GM23338 (cell line): ENCODE measurements around the gene MCM3AP. TPM values are rescaled to one million over a fixed set of nuclear protein-coding genes. Genes with fewer than 3 reads are reported as not detected.

Experiments
- ATAC-seq: fragments of 200-7000 bp; cut with Tn5 transposase; 3 replicates; pipeline ENCODE4 v1.9.1; 2020
- DNase-seq: peaks from one replicate; pipeline ENCODE4 v3.0.0-alpha.2; 2015; ENCODE audit warnings: low spot score
- H2AFZ ChIP-seq: fragments of 200-600 bp; sonication (generic); 2 replicates; pipeline ENCODE4 v1.8.0; 2016; ENCODE audit warnings: antibody characterized with exemption, mild to moderate bottlenecking, moderate library complexity
- H3F3A ChIP-seq: fragments of 200-600 bp; sonication (generic); replicated peaks from 2 replicates; pipeline ENCODE4 v1.8.0; 2017; ENCODE audit warnings: antibody characterized with exemption, mixed run types, low read depth
- H3K27ac ChIP-seq: fragments of 200-600 bp; sonication (generic); 2 replicates; pipeline ENCODE4 v1.6.1; 2016; ENCODE audit warnings: low read depth
- H3K27me3 ChIP-seq: fragments of 200-600 bp; sonication (generic); 2 replicates; pipeline ENCODE4 v1.8.0; 2016; ENCODE audit warnings: mild to moderate bottlenecking, mixed run types, moderate library complexity; ENCODE audit not compliant: insufficient read depth
- H3K36me3 ChIP-seq: fragments of 200-600 bp; sonication (generic); 2 replicates; pipeline ENCODE4 v1.8.0; 2016; ENCODE audit warnings: mild to moderate bottlenecking; ENCODE audit not compliant: insufficient read depth
- H3K4me1 ChIP-seq: fragments of 200-600 bp; sonication (generic); 2 replicates; pipeline ENCODE4 v1.8.0; 2016; ENCODE audit warnings: mild to moderate bottlenecking, moderate library complexity; ENCODE audit not compliant: insufficient read depth
- H3K4me2 ChIP-seq: fragments of 200-600 bp; sonication (generic); 2 replicates; pipeline ENCODE4 v1.7.1; 2017; ENCODE audit warnings: mixed run types
- H3K4me3 ChIP-seq: fragments of 200-600 bp; sonication (generic); 2 replicates; pipeline ENCODE4 v1.6.1; 2016; ENCODE audit warnings: mixed run types
- H3K79me2 ChIP-seq: fragments of 200-600 bp; sonication (generic); replicated peaks from 2 replicates; pipeline ENCODE4 v1.8.0; 2017; ENCODE audit warnings: mild to moderate bottlenecking; ENCODE audit not compliant: insufficient read depth
- H3K9me2 ChIP-seq: fragments of 200-600 bp; sonication (generic); 2 replicates; pipeline ENCODE4 v1.8.0; 2017; ENCODE audit not compliant: insufficient read depth
- H4K20me1 ChIP-seq: fragments of 200-600 bp; sonication (generic); replicated peaks from 2 replicates; pipeline ENCODE4 v1.8.0; 2017; ENCODE audit warnings: mild to moderate bottlenecking; ENCODE audit not compliant: insufficient read depth
- H3K27ac Mint-ChIP-seq: 2 replicates; pipeline ENCODE4 v1.8.0; 2020; ENCODE audit warnings: inconsistent platforms, mild to moderate bottlenecking, moderate library complexity, mixed read lengths
- H3K27me3 Mint-ChIP-seq: 3 replicates; pipeline ENCODE4 v1.8.0; 2022; ENCODE audit warnings: low read depth, mild to moderate bottlenecking, moderate library complexity, mixed read lengths, inconsistent platforms; ENCODE audit not compliant: insufficient read depth, poor library complexity
- H3K36me3 Mint-ChIP-seq: 3 replicates; pipeline ENCODE4 v1.8.0; 2021; ENCODE audit warnings: low read depth, mild to moderate bottlenecking, inconsistent platforms, moderate library complexity, mixed read lengths
- H3K4me1 Mint-ChIP-seq: 3 replicates; pipeline ENCODE4 v1.8.0; 2020; ENCODE audit warnings: mild to moderate bottlenecking, inconsistent platforms, mixed read lengths
- H3K4me3 Mint-ChIP-seq: 3 replicates; pipeline ENCODE4 v1.8.0; 2021; ENCODE audit warnings: moderate library complexity, mild to moderate bottlenecking, inconsistent platforms, mixed read lengths
- H3K9me3 Mint-ChIP-seq: 3 replicates; pipeline ENCODE4 v1.8.0; 2020; ENCODE audit warnings: moderate library complexity, mild to moderate bottlenecking, inconsistent platforms, mixed read lengths
- CREB1 ChIP-seq: fragments of 250-450 bp; sonication (Bioruptor Pico); IDR thresholded peaks from 2 replicates; pipeline ENCODE4 v1.5.0; 2020; ENCODE audit warnings: low read depth, mild to moderate bottlenecking, moderate library complexity
- CTCF ChIP-seq, 2 experiments: fragments of 200-600 bp in 1 of 2; sonication (generic) in 1 of 2; conservative IDR thresholded peaks; 2 replicates each; pipeline versions ENCODE4 v1.5.1 to v1.6.1; 2016 to 2017; ENCODE audit warnings: antibody characterized with exemption in 2 of 2, low read depth in 2 of 2, mild to moderate bottlenecking in 2 of 2, moderate library complexity in 1 of 2
- ETS1 ChIP-seq: IDR thresholded peaks from 2 replicates; pipeline ENCODE4 v1.6.1; 2016; ENCODE audit warnings: antibody characterized with exemption
- EZH2 ChIP-seq: fragments of 200-600 bp; sonication (generic); IDR thresholded peaks from one replicate; pipeline ENCODE4 v1.8.0; 2017; ENCODE audit warnings: antibody characterized with exemption, mild to moderate bottlenecking, low read depth; ENCODE audit not compliant: unreplicated experiment
- JUNB ChIP-seq: IDR thresholded peaks from one replicate; pipeline ENCODE4 v1.6.1; 2016; ENCODE audit warnings: antibody characterized with exemption; ENCODE audit not compliant: unreplicated experiment
- NANOG ChIP-seq: IDR thresholded peaks from 2 replicates; pipeline ENCODE4 v1.6.1; 2016; ENCODE audit warnings: antibody characterized with exemption, borderline replicate concordance
- POLR2AphosphoS5 ChIP-seq: IDR thresholded peaks from 2 replicates; pipeline ENCODE4 v1.6.1; 2016; ENCODE audit warnings: antibody characterized with exemption, low read depth
- REST ChIP-seq: IDR thresholded peaks from one replicate; pipeline ENCODE4 v1.6.1; 2018; ENCODE audit warnings: antibody characterized with exemption; ENCODE audit not compliant: unreplicated experiment
- STAT1 ChIP-seq: IDR thresholded peaks from one replicate; pipeline ENCODE4 v1.6.1; 2016; ENCODE audit warnings: antibody characterized with exemption; ENCODE audit not compliant: unreplicated experiment
- ZNF114 ChIP-seq: fragments of 250-450 bp; sonication (Bioruptor Pico); IDR thresholded peaks from 2 replicates; pipeline ENCODE4 v1.5.0; 2020; ENCODE audit warnings: mild to moderate bottlenecking, moderate library complexity
- polyA plus RNA-seq: library from polyadenylated mRNA; unstranded; fragments of >200 nt; fragmentation: Nextera tagmentation; extraction: Ambion mirVana; gene quantifications from 2 replicates; pipeline ENCODE4 v1.2.1, GENCODE V29; 2016
- total RNA-seq: library from RNA; depleted of rRNA; stranded (reverse); fragments of >200 nt; shearing (Covaris generic); gene quantifications from 2 replicates; pipeline ENCODE4 v1.2.3, GENCODE V29; 2014

MCM3AP gene
- total and polyA plus RNA-seq, 2 experiments from 2014 or later, result 39.2 to 123 TPM

GRCh38 chr21:46317710-46318463 is 32.5 kb upstream of the MCM3AP start:
- no peaks in the 10 kb centered on the region for H3K36me3 ChIP-seq
- peaks cover 25% of the 10 kb centered on the region for H3K4me1 ChIP-seq
- peaks cover 23% of the 10 kb centered on the region for H3K79me2 ChIP-seq
- peak overlapping the region; percentile 48; the same call in 1 of the 2 replicates for H3K4me2 ChIP-seq
- H3K4me1 Mint-ChIP-seq, result peaks cover 30% of the 10 kb centered on the region
- H3K9me3 Mint-ChIP-seq, result no peaks in the 10 kb centered on the region
- 0 out of 2 replicates have a peak overlapping the region, but pooled peaks have one; percentile 23 for H3K4me3 ChIP-seq
- H3K27me3 ChIP-seq, result no peaks in the 10 kb centered on the region
- no peak overlapping the region for H2AFZ ChIP-seq
- DNase-seq, result peak; percentile 54
- peaks cover 25% of the 10 kb centered on the region for H4K20me1 ChIP-seq
- peaks cover 13% of the 10 kb centered on the region for H3K27me3 Mint-ChIP-seq
- H3F3A ChIP-seq, result peaks cover 17% of the 10 kb centered on the region
- no peaks in the 10 kb centered on the region for H3K9me2 ChIP-seq
- no peak overlapping the region for H3K4me3 Mint-ChIP-seq
- peak; percentile 72 for ATAC-seq
- H3K27ac Mint-ChIP-seq, result no peak overlapping the region
- TF ChIP-seq ZNF114, result no peak
- TF ChIP-seq CREB1 (CRISPR knock-in tag), result no peak
- no peak for TF ChIP-seq CTCF (conservative IDR thresholded peaks at IDR 0.05; ENCODE audit: low read depth in 2 of 2)
- TF ChIP-seq STAT1, result no peak
- TF ChIP-seq EZH2, result no peak
- no peak for TF ChIP-seq NANOG
- no peak for TF ChIP-seq JUNB
- TF ChIP-seq POLR2AphosphoS5, result peak; percentile 18
- peaks cover 40% of the 10 kb centered on the region for H3K36me3 Mint-ChIP-seq
- H3K27ac ChIP-seq, result no peak overlapping the region

- peaks cover 12% of the 10 kb centered on the region for H3K27me3 Mint-ChIP-seq
- H3K4me1 ChIP-seq, result peaks cover 19% of the 10 kb centered on the region
- H3K27ac Mint-ChIP-seq, result no peak overlapping the region
- H3K9me2 ChIP-seq, result no peaks in the 10 kb centered on the region
- H3K79me2 ChIP-seq, result peaks cover 12% of the 10 kb centered on the region
- H3K4me2 ChIP-seq, result no peak overlapping the region
- peaks cover 34% of the 10 kb centered on the region for H3K36me3 Mint-ChIP-seq
- H3K27ac ChIP-seq, result no peak overlapping the region
- no peaks in the 10 kb centered on the region for H3K27me3 ChIP-seq
- no peaks in the 10 kb centered on the region for H3K36me3 ChIP-seq
- H4K20me1 ChIP-seq, result peaks cover 15% of the 10 kb centered on the region
- TF ChIP-seq ETS1 (no peak), EZH2 (no peak), REST (no peak), JUNB (no peak), ZNF114 (no peak)
- no peak overlapping the region for H3K4me3 Mint-ChIP-seq
- DNase-seq (no peak), ATAC-seq (no peak)
- no peak overlapping the region for H3K4me3 ChIP-seq
- H3K4me1 Mint-ChIP-seq, result peaks cover 24% of the 10 kb centered on the region
- H3K9me3 Mint-ChIP-seq, result no peaks in the 10 kb centered on the region
- H2AFZ ChIP-seq, result no peak overlapping the region
- peaks cover 14% of the 10 kb centered on the region; the same call in 1 of the 2 replicates for H3F3A ChIP-seq
These were observed 31.4 kb upstream of the MCM3AP start for GRCh38 chr21:46316708-46317324.
